ENCODE measurements around the gene KCNQ1OT1. TPM values are rescaled to one million over a fixed set of nuclear protein-coding genes. Genes with fewer than 3 reads are reported as not detected.

The KCNQ1OT1 gene
- total RNA-seq, 4 donors from 2014 or later: 0.16 to 0.61 (median 0.30) TPM

- TF ChIP-seq POLR2A (IDR thresholded peaks at IDR 0.05) (no peak), CTCF (IDR thresholded peaks at IDR 0.05 in 4 of 5, conservative IDR thresholded peaks at IDR 0.05 in 1 of 5) (no peak)
- Histone ChIP-seq H3K27ac (no peak overlapping the region), H3K36me3 (no peaks in the 10 kb centered on the region), H3K4me1 (no peaks in the 10 kb centered on the region), H3K27me3 (no peaks in the 10 kb centered on the region), H3K4me3 (no peak overlapping the region), H3K9me3 (no peaks in the 10 kb centered on the region)
- intact Hi-C loops (cut with DNase I; ENCODE audit: low total_unique reads): no loop called here
- DNase-seq: no peak
- no peak for ATAC-seq
- in situ Hi-C loops (cut with MboI; ENCODE audit: low sequenced_read_pairs in 4 of 4): no loop called here
These were observed 33.3 kb upstream of the KCNQ1OT1 start for GRCh38 chr11:2732940-2733628.

GRCh38 chr11:2732261-2732939 is 32.6 kb upstream of the KCNQ1OT1 start:
- in situ Hi-C loops (cut with MboI; ENCODE audit: low sequenced_read_pairs in 4 of 4) (no loop called here), intact Hi-C loops (cut with DNase I; ENCODE audit: low total_unique reads) (no loop called here)
- H3K27me3 ChIP-seq: no peaks in the 10 kb centered on the region
- H3K4me3 ChIP-seq: no peak overlapping the region
- H3K27ac ChIP-seq: no peak overlapping the region
- H3K36me3 ChIP-seq: no peaks in the 10 kb centered on the region
- ATAC-seq (no peak), DNase-seq (no peak)
- no peaks in the 10 kb centered on the region for H3K4me1 ChIP-seq
- H3K9me3 ChIP-seq: no peaks in the 10 kb centered on the region
- TF ChIP-seq POLR2A (IDR thresholded peaks at IDR 0.05): no peak
- no peak for TF ChIP-seq CTCF (IDR thresholded peaks at IDR 0.05 in 4 of 5, conservative IDR thresholded peaks at IDR 0.05 in 1 of 5)

DNA sequence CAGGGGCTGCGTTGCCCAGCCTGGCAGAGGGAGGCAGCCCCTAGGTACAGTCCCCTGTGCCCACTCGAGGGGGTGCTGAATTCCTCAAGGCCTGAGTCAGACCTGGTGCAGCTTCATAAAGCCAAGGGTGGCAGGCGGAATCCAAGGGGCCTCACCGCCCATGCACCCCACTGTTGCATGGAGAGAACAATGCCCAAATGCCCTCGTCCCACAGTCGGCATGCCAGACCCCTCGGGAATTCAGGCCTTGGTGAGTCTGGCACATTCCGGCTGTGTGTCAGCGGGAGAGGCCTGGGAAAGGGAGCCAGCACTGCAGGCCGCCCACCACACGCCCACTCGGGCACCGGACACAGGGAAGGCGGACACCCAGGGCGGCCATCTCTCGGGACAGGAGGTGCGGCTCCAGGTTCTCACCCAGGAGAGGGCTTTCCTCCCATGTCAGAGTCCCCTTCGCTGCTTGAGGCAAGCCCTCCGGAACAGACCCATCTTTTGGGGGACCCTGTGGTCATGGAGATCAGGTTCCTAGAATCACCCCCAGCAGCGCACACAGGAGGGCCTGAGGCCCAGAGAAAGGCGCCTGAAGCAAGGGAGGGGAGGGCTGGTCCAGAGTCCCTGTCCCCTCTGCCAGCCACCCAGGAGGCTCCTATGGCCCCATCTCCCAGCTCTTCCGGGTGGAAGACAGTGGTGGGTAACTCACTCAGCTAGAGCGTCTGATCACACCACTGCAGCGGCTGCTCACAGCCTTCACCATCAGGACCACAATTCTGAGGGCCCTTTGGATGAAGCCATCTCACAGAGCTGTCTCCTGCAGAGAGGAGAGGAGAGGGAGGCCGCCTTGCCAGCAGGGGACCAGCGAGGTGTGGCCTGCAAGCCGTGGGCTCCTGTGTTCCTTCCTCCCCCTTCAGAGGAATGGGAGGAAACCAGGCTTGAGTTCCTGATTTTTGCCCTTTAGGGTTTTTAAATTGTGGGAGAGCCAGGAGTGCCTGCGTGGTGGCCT is 31.6 kb upstream of the KCNQ1OT1 start:
- no peaks in the 10 kb centered on the region for H3K9me3 ChIP-seq
- H3K27me3 ChIP-seq: no peaks in the 10 kb centered on the region
- TF ChIP-seq POLR2A (IDR thresholded peaks at IDR 0.05) (no peak), CTCF (IDR thresholded peaks at IDR 0.05 in 4 of 5, conservative IDR thresholded peaks at IDR 0.05 in 1 of 5) (no peak)
- intact Hi-C loops (cut with DNase I; ENCODE audit: low total_unique reads): no loop called here
- H3K4me3 ChIP-seq: no peak overlapping the region
- DNase-seq (no peak), ATAC-seq (no peak)
- H3K4me1 ChIP-seq: no peaks in the 10 kb centered on the region
- no peak overlapping the region for H3K27ac ChIP-seq
- H3K36me3 ChIP-seq: no peaks in the 10 kb centered on the region
- in situ Hi-C loops (cut with MboI; ENCODE audit: low sequenced_read_pairs in 4 of 4): no loop called here

- ATAC-seq: no peak
- in situ Hi-C loops (cut with MboI; ENCODE audit: low sequenced_read_pairs in 4 of 4) (no loop called here), intact Hi-C loops (cut with DNase I; ENCODE audit: low total_unique reads) (no loop called here)
These were observed 30.7 kb upstream of the KCNQ1OT1 start for GRCh38 chr11:2730272-2731129.

More at GRCh38 chr11:2730272-2731129, 30.7 kb upstream of the KCNQ1OT1 start:
- no peak overlapping the region for H3K27ac ChIP-seq
- no peak for DNase-seq
- no peaks in the 10 kb centered on the region for H3K36me3 ChIP-seq
- no peak for TF ChIP-seq CTCF (IDR thresholded peaks at IDR 0.05 in 4 of 5, conservative IDR thresholded peaks at IDR 0.05 in 1 of 5)
- TF ChIP-seq POLR2A (IDR thresholded peaks at IDR 0.05): no peak
- H3K9me3 ChIP-seq: no peaks in the 10 kb centered on the region
- no peaks in the 10 kb centered on the region for H3K27me3 ChIP-seq
- H3K4me1 ChIP-seq: no peaks in the 10 kb centered on the region
- H3K4me3 ChIP-seq: no peak overlapping the region

Data from gastrocnemius medialis (tissue), 4 donors.